Measurements from ENCODE around the gene PPP2CA.
"Not testable (repeated sequence)": the region's sequence is repeated elsewhere in the genome, so short reads cannot be mapped to it uniquely, and the experiment has no call there.

Gene PPP2CA

DNA sequence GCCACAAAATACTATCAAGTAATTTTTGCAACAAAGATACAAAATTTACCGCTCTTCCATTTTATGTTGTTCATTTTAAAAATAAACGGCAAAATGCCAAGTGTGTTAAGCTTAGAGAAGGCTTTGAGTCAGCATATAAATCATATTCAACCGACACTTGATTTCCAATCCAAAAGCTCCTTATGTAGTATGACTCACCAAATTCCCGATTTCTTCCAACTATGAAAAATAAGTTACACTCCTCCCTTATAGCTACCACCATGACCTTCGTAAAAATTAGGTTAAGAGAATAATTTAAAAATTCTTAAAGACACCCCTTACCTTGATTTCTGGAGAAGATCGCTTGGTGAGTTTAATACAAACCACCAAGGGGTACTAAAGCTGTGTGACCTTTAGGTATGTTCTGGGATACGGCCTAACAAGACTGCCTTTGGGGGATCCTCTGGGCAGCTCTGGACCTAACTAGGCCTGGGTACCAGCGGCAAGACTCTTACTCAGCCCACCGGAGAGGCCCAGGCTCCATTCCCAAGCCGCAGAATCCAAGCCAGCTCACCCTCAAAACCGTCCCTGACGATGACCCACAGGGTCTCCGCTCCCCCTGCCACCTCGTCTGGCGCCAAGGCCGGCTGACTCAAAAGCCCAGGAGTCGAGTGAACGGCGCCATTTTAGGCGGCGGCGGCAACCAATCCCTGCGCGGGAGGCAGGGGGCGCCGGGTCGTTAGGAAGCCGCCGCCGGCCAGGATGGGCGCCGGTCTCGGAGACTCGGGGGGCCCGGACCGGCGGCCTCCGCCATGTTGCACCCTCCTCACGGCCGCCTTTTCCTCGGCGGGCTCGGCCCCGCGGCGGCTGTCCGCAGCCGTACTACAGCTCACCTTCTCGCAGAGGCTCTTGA, 739 bp downstream of the PPP2CA start:
- Histone ChIP-seq H3K36me3 (replicated peaks) (peaks cover 8% of the 10 kb centered on the region), H3K27ac (peak overlapping the region; percentile 97), H3K27me3 (replicated peaks) (no peaks in the 10 kb centered on the region), H3K4me3 (ENCODE audit: low read depth, low read length) (peak overlapping the region; percentile 92)
- in situ Hi-C loops (cut with HindIII; ENCODE audit: low pct_ligation_motif_present, low sequenced_read_pairs): no loop called here
- no peak for DNase-seq
- TF ChIP-seq, protein P1, sequence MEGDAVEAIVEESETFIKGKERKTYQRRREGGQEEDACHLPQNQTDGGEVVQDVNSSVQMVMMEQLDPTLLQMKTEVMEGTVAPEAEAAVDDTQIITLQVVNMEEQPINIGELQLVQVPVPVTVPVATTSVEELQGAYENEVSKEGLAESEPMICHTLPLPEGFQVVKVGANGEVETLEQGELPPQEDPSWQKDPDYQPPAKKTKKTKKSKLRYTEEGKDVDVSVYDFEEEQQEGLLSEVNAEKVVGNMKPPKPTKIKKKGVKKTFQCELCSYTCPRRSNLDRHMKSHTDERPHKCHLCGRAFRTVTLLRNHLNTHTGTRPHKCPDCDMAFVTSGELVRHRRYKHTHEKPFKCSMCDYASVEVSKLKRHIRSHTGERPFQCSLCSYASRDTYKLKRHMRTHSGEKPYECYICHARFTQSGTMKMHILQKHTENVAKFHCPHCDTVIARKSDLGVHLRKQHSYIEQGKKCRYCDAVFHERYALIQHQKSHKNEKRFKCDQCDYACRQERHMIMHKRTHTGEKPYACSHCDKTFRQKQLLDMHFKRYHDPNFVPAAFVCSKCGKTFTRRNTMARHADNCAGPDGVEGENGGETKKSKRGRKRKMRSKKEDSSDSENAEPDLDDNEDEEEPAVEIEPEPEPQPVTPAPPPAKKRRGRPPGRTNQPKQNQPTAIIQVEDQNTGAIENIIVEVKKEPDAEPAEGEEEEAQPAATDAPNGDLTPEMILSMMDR (IDR thresholded peaks at IDR 0.05; ENCODE audit: low read depth, low read length, missing control alignments): no peak

- in situ Hi-C loops (cut with HindIII; ENCODE audit: low pct_ligation_motif_present, low sequenced_read_pairs): no loop called here
- Histone ChIP-seq H3K27ac (no peak overlapping the region), H3K4me3 (ENCODE audit: low read depth, low read length) (peak overlapping the region; percentile 92), H3K36me3 (replicated peaks) (peaks cover 8% of the 10 kb centered on the region), H3K27me3 (replicated peaks) (no peaks in the 10 kb centered on the region)
- DNase-seq: no peak
- TF ChIP-seq, protein P1 (IDR thresholded peaks at IDR 0.05; ENCODE audit: low read depth, low read length, missing control alignments): no peak
Observed at GRCh38 chr5:134223406-134224248, 2.2 kb downstream of the PPP2CA start.

GRCh38 chr5:134221690-134222089, 4.2 kb downstream of the PPP2CA start:
- H3K4me3 ChIP-seq (ENCODE audit: low read depth, low read length); DNase-seq; H3K27ac ChIP-seq; H3K36me3 ChIP-seq (replicated peaks); H3K27me3 ChIP-seq (replicated peaks); in situ Hi-C loops (cut with HindIII; ENCODE audit: low pct_ligation_motif_present, low sequenced_read_pairs): not testable (repeated sequence)

DNA sequence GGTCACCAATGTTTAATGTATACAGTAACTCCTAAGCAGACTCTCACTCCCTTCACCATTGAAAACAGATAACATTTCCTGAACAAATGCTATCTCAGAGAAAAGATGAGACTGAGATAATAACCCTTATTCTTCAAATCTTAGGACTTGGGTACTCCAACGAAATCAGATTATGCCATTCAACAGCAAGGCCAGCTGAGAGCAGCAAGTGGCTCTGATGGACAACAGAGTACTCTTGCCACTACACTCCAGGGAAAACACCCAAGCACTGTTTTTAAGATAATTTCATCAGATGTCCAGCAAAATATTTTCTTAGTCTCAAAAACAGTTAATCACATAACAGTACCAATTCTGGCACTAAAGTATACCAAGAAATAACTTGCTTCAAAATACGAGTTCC, 10.1 kb downstream of the PPP2CA start:
- DNase-seq: no peak
- no peak overlapping the region for H3K4me3 ChIP-seq (ENCODE audit: low read depth, low read length)
- TF ChIP-seq, protein P1 (IDR thresholded peaks at IDR 0.05; ENCODE audit: low read depth, low read length, missing control alignments): no peak
- no peak overlapping the region for H3K27ac ChIP-seq
- peaks cover 3% of the 10 kb centered on the region for H3K36me3 ChIP-seq (replicated peaks)
- no peaks in the 10 kb centered on the region for H3K27me3 ChIP-seq (replicated peaks)
- in situ Hi-C loops (cut with HindIII; ENCODE audit: low pct_ligation_motif_present, low sequenced_read_pairs): no loop called here

DNA sequence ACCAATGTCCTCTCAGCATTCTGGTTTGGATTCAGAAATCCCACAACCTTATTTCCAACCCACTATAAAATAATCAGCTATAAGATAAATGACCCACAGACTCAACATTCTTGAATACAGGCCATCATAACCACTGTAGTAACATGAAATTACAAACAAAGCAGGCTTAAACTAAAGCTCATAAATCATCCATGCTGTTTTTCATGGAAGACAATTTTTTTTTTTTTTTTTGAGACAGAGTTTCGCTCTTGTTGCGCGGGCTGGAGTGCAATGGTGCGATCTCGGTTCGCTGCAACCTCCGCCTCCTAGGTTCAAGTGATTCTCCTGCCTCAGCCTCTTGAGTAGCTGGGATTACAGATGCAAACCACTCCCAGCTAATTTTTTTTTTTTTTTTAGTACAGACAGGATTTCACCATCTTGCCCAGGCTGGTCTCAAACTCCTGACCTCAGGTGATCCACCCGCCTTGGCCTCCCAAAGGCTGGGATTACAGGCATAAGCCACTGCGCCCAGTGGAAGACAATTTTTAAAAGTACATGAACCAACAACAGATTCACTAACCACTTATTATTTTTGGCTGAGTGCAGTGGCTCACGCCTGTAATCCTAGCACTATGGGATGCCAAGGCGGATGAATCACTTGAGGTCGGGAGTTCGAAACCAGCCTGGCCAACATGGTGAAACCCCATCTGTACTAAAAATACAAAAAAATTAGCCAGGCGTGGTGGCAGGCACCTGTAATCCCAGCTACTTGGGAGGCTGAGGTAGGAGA, 14.4 kb downstream of the PPP2CA start:
- DNase-seq: peak; percentile 55
- in situ Hi-C loops (cut with HindIII; ENCODE audit: low pct_ligation_motif_present, low sequenced_read_pairs); H3K27ac ChIP-seq; H3K36me3 ChIP-seq (replicated peaks); H3K4me3 ChIP-seq (ENCODE audit: low read depth, low read length); H3K27me3 ChIP-seq (replicated peaks): not testable (repeated sequence)

DNA sequence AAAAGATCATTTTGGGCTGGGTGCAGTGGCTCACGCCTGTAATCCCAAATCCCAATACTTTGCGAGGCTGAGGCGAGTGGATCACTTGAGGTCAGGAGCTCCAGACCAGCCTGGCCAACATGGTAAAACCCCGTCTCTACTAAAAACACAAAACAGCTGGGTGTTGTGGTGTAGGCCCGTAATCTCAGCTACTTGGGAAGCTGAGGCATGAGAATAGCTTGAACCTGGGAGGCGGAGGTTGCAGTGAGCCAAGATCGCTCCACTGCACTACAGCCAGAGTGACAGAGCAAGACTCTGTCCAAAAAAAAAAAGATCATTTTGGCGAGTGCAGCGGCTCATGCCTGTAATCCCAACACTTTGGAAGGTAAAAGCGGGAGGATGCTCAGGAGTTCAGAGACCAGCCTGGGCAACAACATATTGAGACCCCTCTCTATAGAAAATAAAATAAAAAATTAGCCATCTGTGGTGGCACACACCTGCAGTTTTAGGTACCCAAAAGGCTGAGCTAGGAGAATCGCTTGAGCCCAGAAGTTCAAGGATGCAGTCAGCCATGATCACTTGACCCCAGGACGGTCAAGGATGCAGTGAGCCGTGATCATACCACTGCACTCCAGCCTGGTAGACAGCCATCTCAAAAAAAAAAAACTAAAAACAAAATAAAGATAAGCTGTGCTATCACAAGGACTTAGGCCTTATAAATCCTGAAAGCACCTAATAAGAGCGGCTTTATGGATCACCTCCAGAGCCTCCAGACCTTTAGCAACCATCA, 16.2 kb downstream of the PPP2CA start:
- no peaks in the 10 kb centered on the region for H3K27me3 ChIP-seq (replicated peaks)
- in situ Hi-C loops (cut with HindIII; ENCODE audit: low pct_ligation_motif_present, low sequenced_read_pairs): no loop called here
- peaks cover 3% of the 10 kb centered on the region for H3K36me3 ChIP-seq (replicated peaks)
- no peak overlapping the region for H3K4me3 ChIP-seq (ENCODE audit: low read depth, low read length)
- no peak for DNase-seq
- TF ChIP-seq, protein P1 (IDR thresholded peaks at IDR 0.05; ENCODE audit: low read depth, low read length, missing control alignments): no peak
- H3K27ac ChIP-seq: no peak overlapping the region

Data from brain microvascular endothelial cell (primary cell).